GM21717 (cell line): Measurements from ENCODE around the gene NADK.

Experiments used
- ATAC-seq: cut with Tn5 transposase; IDR thresholded peaks from one replicate; pipeline ENCODE4 v1.9.1; 2021; ENCODE audit warnings: mild to moderate bottlenecking, moderate library complexity; ENCODE audit not compliant: unreplicated experiment

The NADK gene

GRCh38 chr1:1764876-1765470, 13.3 kb downstream of the NADK start:
- ATAC-seq = no peak

DNA sequence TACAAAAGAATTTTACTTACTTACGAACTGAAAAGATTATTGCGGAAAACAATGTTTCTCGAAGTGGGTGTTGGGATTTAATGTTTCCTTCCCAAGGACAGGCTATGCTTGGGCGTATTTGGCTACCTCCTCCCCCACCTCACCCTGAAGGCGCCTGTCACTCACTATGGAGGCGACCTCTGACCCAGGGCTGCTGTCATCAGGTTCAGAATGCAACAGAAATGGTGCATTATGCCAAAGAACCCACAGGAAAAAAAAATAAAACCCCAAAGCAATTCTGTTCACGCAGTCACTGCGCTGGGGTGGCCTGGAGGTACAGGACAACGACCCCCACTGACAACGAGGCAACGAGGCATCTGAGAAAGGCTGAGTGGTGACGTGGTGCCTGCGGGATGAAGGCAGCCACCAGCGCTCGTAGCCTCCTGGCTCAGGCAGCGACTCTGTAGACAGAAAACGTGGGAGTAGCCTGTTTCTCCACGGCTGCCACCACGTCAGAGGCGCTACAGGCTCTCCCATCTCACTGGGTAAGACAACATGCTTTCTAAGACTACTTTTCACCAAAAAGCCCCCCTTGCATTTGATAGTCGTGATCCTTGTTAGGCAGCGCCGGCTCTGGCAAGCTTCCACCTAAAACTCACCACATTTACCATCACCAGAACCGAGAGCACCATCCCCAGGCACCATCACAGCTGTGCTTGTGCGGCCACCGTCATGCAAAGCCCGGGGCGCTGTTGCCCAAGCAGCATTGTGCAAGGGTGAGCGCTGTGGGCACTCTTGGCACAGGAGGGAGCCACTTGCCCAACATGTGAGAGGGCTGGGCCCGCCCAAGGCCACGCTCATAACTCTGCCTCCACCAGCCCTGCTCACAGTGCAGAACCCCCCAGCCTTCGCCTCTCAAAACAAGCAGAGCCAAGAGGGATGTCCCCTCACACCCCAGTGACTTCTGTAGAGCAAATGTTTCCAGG, 14.3 kb downstream of the NADK start:
- no peak for ATAC-seq

GRCh38 chr1:1761504-1762376, 16.5 kb downstream of the NADK start:
- no peak for ATAC-seq

DNA sequence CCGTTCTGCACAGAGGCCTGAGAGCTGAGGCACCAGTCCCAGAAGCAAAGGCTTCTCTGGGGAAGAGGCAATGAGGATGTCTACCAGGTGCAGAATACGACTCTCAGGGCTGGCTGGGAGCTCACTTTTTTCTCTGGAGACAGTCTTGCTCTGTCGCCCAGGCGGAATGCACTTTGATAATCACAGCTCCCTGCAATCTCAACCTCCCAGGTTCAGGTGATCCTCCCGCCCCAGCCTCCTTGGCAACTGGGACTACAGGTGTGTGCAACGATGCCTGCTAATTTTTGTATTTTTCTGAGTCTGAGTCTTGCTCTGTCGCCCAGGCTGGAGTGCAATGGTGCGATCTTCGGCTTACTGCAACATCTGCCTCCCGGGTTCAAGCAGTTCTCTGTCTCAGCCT, 17.6 kb downstream of the NADK start:
- no peak for ATAC-seq

DNA sequence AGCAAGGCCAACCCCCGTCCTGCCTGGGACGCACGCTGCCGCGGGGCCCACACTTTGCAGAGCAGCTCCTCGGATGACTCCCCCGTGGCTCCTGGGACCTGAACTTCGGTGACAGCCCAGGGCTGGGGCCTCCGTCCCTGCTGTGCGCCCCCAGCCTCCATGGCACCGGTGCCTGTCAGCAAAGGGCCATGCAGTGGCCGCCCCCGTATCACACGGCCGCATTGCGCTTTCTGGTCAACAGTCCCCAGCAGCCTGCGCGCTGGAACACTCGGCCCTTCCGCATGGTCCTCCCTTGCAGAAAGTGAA, 18.0 kb downstream of the NADK start:
- no peak for ATAC-seq

GRCh38 chr1:1759456-1760344, 18.6 kb downstream of the NADK start:
- no peak for ATAC-seq

- ATAC-seq = no peak
Observed at GRCh38 chr1:1758692-1759455, 19.4 kb downstream of the NADK start.

DNA sequence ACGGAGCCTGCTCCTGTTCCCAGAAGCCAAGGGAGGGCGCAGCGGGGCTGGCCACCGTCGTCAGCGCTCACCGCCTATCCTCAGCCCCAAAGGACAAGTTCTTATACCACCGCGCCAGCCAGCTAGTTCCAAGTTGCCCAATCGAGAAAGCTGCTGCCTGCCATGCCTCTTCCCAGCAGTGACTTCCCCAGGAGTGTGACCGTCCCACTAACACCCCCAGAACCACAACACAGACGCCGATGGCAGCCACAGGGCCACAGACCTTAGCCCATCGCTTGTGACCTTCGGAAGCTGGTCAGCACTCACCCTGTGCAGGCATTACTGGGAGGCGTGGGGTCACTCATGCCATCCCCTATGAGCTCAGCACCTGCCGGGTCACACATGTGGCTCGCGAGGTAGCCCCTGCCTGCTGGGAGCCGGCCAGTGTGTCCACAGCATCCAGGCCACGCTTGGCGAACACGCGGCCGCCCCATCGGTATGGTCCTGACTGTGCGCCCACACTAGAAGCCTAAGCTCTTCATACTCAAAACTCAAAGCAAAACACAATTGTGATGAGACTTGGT, 20.1 kb downstream of the NADK start:
- ATAC-seq = no peak

GRCh38 chr1:1757422-1758058, 20.7 kb downstream of the NADK start:
- ATAC-seq = no peak

DNA sequence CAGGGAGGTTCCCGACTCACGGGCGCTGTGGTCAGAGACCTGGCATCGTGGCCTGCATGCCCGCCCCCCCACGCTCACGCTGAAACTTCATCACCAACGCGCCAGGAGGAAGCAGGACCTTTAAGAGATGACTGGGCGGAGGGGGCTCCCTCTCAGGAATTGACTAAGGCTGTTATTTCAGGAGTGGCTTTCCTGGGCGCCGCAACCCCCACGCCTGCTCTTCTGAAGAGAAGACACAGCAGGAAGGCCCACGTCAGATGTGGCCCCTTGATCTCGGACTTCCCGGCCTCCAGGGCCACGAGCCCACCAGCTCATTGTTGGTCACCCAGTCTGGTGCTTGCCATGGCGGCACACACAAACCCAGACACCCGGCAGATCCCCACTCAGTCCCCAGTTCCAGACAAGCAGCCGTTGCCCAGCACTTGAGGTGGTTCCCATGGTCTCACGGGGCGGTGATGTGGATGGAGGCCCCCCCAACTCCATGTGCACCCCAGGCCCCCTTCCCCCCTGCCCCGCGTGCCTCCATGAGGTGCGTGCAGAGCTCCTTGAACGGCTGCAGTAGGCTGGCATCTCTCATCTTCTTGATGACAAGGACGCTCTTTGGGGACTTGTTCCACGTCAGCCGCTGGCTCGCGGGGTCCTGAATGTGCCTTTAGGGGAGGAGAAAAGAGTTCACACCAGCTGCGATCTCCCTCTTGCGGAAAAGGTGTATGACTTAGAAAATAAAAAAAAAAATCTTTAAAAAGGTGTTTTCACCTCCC, 21.4 kb downstream of the NADK start:
- ATAC-seq = no peak

GRCh38 chr1:1755852-1756251, 22.4 kb downstream of the NADK start:
- no peak for ATAC-seq

GRCh38 chr1:1755426-1755825, 22.8 kb downstream of the NADK start:
- no peak for ATAC-seq

DNA sequence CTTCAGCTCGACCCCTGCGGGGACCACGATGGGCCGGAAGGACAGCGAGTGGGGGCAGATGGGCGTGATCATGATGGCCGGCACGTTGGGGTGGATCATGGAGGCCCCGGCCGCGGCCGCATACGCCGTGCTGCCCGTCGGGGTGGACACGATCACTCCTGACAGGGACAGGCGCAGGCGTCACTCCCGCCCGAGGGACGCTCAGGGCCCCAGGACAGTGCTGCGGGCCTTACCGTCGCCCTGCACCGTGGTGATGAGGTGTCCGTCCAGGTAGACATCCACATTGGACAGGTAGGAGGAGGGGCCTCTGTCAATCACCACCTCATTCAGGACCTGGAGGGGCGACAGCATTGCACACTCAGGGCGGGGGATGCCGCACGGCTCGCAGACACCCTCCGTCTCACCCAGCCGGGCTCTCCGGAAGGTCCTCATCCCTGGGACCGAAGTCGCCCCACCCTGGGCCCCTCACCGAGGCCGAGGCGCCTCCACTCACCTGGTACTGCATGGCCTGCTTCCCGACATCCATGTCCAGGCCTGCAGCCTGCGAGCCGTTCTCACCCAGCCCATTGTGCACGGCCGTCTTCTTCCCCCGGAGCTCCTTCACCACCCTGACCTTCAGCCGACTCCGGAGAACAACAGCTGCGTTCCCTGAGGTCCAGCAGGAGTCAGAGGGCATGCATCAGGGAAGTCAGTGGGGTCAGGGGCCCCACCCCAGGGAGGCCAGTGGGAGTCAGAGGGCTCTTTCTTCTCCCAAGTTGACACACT, 24.0 kb downstream of the NADK start:
- no peak for ATAC-seq

- ATAC-seq = no peak
Observed at GRCh38 chr1:1753607-1754005, 24.7 kb downstream of the NADK start.

- ATAC-seq = no peak
Observed at GRCh38 chr1:1752636-1753606, 25.3 kb downstream of the NADK start.

GRCh38 chr1:1752190-1752589, 26.1 kb downstream of the NADK start:
- no peak for ATAC-seq
